GM18502 (cell line): Measurements from ENCODE around the gene ATP6V0A1.
"Not testable (repeated sequence)": the region's sequence is repeated elsewhere in the genome, so short reads cannot be mapped to it uniquely, and the experiment has no call there.

Experiments
- ATAC-seq: cut with Tn5 transposase; IDR thresholded peaks from one replicate; pipeline ENCODE4 v1.9.1; 2021; ENCODE audit warnings: mild to moderate bottlenecking; ENCODE audit not compliant: unreplicated experiment, poor library complexity

ATP6V0A1 gene

DNA sequence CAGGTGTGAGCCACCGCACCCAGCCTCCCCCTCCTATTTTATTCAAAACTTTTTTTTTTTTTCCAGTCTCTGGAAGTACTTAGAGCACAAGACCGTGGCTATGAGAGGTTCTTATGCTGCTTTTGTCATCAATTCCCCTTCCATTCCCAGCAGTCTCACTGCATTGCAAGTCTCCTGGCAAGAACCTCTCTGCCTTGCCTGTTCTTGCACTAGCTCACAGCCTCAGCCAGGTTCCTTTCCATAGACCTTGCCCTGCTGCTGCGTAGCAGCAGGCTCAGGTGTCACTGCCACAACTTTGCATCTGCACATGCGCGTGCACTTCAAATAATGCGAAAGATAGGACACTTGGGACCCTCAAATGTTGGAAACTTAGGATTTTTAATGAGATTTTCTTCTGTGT lies 15.6 kb downstream of the ATP6V0A1 start:
- no peak for ATAC-seq

DNA sequence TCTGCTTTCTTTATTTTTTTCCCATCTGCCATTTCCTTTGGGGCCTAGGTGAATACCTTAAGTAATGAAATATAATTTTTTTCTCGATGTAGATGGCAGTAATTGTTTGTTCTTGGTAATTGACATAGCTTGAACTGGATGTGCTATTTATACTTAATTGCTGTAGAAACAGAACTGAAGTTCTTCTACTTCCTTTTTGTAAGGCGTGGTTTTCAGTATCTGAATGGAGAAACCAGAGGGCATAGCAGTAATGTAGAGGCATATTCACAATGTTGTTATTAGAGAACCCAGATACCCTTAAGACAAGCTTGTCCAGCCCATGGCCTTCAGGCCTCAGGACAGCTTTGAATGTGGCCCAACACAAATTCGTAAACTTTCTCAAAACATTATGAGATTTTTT lies 16.4 kb downstream of the ATP6V0A1 start:
- ATAC-seq: no peak

GRCh38 chr17:42475835-42476234 lies 17.2 kb downstream of the ATP6V0A1 start:
- ATAC-seq: no peak

DNA sequence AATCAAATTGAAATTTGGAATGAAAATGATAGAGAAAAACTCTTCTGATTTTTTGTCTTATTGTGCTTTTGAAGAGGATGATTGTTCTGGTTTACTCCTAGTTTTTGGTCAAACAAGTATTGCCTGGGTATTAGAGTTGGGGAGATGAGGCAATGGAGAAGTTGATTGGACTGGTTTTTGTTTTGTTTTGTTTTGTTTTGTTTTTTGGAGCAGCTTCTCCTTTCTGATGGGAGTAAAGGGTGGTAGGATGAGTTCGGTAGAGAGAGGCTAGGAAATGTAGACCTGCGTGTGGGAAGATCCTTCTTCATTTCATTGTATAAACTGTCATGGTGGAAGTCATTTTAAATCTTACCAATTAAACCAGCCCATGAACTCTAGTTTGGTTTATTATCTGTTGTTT lies 17.7 kb downstream of the ATP6V0A1 start:
- ATAC-seq: no peak

GRCh38 chr17:42477173-42477572 lies 18.5 kb downstream of the ATP6V0A1 start:
- ATAC-seq: no peak

DNA sequence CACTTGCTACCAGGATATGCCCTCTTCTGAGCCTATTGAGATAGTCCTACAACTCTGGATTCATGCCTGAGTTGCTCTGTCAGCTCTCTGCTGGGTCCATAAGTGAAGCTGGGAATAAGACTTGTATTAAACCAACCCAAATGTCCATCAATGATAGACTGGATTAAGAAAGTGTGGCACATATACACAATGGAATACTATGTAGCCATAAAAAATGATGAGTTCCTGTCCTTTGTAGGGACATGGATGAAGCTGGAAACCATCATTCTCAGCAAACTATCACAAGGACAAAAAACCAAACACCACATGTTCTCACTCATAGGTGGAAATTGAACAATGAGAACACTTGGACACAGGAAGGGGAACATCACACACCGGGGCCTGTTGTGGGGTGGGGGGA lies 19.1 kb downstream of the ATP6V0A1 start:
- ATAC-seq: not testable (repeated sequence)

- no peak for ATAC-seq
Observed at GRCh38 chr17:42484304-42484703, 25.6 kb downstream of the ATP6V0A1 start.

DNA sequence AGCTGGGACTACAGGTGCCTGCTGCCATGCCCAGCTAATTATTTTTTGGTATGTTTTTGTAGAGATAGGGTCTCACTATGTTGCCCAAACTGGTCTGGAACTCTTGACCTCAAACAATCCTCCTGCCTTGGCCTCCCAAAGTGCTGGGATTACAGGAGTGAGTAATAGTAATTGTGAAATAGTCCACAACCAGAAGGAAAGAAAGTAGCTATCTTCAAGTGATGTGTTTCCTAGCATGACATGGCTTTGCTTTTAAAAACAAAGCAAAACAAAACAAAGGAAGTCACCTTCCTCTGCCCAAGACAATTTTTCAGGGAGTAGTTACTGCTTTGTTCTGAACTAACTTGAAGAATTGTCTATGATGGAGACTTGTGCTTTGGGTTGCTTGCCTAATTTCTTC lies 27.0 kb downstream of the ATP6V0A1 start:
- no peak for ATAC-seq

DNA sequence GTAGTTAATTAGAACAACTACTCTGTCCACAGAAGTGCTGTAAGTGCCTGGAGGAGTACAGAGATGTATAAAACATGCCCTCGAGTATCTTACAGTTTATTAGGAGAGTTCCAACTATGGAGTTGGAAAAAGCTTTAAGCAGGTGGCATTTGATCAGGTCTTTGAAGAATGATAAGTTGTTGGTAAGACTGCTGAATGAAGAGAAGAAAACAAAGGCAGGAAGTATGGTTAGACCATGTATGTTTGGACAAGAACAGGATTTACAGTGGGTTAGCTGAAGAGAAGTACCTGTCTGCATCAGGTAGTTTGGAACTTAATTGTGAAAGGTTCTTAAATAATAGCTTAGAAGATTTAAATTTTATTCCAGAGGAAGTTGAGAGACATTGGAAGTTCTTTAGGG lies 29.4 kb downstream of the ATP6V0A1 start:
- ATAC-seq: no peak

- no peak for ATAC-seq
Observed at GRCh38 chr17:42493319-42493718, 34.6 kb downstream of the ATP6V0A1 start.

DNA sequence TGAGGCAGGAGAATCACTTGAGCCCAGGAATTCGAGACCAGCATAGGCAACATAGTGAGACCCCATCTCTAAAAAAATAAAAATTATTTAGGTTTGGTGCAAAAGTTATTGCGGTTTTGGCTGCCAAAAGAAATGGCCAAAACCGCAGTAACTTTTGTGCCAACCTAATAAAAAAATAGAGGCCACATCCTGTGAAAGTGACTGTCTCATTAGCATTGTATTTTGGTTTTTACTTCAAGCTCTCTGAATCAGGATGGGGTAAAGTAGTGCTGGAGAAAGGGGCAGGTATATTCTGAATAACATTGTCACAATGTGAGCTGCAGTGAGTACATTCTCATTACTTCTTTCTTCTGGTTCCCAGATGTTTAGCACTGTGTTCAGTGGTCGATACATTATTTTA lies 36.0 kb downstream of the ATP6V0A1 start:
- no peak for ATAC-seq

- ATAC-seq: no peak
Observed at GRCh38 chr17:42498828-42499227, 40.1 kb downstream of the ATP6V0A1 start.

- no peak for ATAC-seq
Observed at GRCh38 chr17:42502091-42502490, 43.4 kb downstream of the ATP6V0A1 start.

- ATAC-seq: no peak
Observed at GRCh38 chr17:42502926-42503325, 44.2 kb downstream of the ATP6V0A1 start.

GRCh38 chr17:42507671-42508070 lies 49.0 kb downstream of the ATP6V0A1 start:
- ATAC-seq: no peak

GRCh38 chr17:42508426-42509165 lies 49.9 kb downstream of the ATP6V0A1 start:
- ATAC-seq: no peak

DNA sequence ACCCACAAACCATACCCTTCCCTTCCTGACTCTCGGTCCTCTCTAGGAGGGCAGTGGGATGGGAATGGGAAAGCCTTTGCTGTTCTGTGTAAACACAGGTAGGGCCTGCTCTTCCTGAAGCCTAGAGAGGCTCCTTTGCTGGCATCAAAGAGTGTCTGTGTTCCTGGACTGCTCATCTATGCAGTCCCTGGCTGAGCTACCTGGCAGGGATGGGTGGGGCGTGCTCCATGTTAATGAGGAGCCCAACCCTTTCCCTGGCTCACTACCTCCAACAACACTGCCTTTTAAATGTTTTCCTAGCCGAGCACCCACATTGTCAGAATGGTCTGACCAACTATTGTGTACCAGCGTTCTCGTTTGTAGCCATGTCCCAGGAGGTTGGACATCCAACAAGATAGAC lies 50.7 kb downstream of the ATP6V0A1 start:
- ATAC-seq: no peak

DNA sequence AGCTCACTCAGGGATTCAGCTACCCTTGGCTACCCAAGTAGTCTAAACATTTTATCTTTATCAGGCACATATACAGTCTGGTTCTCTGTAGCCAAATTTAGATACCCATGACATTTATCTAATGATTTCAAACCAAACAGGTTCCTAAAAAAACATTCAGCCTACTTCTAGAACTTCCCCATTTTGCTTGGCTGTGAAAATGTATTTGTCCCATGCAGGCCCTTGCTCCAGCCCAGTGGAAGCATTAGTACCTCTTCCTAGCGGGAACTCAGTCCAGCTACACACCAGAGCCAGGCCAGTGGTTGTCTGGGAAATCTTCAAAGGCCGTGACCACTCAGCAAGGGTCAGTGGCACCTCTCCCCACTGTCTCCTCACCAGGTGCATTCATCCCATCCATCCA lies 51.2 kb downstream of the ATP6V0A1 start:
- ATAC-seq: no peak

DNA sequence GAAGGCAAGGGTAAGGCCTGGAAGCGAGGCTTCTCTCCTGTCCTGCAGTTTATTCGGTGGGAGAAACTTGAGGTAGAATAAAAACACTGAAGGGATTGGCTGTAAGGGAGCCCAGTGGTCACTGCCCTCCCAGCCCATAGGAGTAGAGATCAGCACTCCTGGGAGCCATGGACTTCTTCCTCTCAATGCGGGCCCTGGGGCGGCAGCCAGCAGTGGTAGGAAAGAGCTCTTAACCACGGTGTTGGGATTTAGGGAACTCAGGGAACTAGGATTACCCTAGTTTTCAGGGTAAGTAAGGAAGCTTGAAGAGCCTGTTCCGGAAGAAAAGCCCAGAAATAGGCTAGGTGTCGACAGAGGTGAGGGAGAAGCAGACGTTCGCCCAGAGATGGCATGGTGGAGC lies 53.6 kb downstream of the ATP6V0A1 start:
- no peak for ATAC-seq

DNA sequence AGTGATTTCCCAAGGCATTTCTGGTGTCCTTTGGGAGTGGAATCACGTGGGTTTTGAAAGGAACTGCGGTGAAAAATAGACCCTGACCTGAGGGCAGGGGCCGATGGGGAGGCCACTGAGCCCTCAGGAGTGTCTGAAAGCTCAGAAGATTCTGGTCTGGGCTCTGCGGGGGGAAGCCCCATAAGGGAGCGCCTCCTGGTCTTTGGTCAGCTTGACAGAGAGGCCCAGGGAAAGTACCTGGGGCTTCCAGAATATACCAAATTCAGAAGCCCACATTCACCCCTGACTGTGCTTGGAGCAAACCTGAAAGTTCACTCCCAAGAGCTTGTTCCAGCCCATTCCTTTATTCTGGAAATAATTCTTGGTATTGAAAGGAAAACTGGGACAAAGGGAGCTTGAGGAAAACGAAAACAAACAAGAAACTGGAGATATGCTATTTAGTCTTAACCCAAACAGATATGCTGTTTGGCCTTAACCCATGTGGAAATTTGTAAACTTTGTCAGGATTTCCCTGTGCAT lies 54.1 kb downstream of the ATP6V0A1 start:
- ATAC-seq: no peak

DNA sequence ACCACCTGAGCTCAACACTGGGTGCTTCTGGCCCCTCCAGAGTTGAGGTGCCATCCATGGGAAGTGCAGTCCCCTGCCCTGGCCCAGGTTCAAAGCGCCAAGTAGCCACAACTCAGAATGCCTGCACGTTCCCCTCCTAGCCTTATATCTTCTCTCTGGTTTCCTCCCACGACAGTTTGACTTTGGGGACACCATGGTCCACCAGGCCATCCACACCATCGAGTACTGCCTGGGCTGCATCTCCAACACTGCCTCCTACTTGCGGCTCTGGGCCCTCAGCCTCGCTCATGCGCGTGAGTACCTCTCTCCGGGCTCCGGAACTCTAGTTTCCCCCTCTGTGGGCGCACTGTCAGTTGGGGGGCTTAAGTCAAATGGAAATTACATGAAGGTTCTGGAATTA lies 55.0 kb downstream of the ATP6V0A1 start:
- no peak for ATAC-seq

- no peak for ATAC-seq
Observed at GRCh38 chr17:42514279-42514678, 55.6 kb downstream of the ATP6V0A1 start.
